Right renal pelvis (tissue), 4 donors: ENCODE measurements around the gene UBAP1L. TPM values are rescaled to one million over a fixed set of nuclear protein-coding genes. Genes with fewer than 3 reads are reported as not detected.
"Not testable (repeated sequence)": the region's sequence is repeated elsewhere in the genome, so short reads cannot be mapped to it uniquely, and the experiment has no call there.

Experiments used
- DNase-seq, 4 donors: peaks; one replicate each; pipeline ENCODE4 v3.0.0-alpha.2; 2013; ENCODE audit warnings: low read depth in 4 of 4, low spot score in 3 of 4, missing footprints in 1 of 4
- polyA plus RNA-seq, 4 donors: library from polyadenylated mRNA; unstranded; fragments of 120-200 nt; gene quantifications; one replicate each; pipeline ENCODE4 v1.2.1, GENCODE V29; 2013; ENCODE audit not compliant: insufficient read length in 4 of 4

Gene UBAP1L
- polyA plus RNA-seq, 4 donors, result 3.0 to 5.7 (median 3.6) TPM

DNA sequence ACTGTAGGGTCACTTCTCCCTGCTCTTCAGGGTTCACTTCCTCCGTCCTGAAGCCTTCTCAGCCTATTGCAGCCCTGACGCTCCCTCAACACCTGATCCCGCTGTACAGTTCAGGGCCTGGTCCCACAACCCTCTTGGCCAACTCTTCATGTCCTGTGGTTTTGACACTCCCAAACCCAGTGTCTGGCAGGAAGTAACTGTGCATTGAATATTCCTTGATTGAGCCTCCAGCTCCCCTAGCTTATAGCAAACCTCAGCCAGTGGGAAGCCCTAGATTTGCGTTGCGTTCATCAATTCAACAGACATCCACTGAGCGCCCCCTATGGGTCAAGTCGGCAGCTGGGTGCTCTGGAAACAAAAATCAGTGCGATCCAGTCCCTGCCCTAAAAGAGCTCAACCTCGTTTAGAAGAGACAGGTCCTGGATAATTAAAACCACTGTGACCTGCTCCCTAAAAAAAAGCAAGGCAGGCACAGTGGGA lies 13.5 kb downstream of the UBAP1L start:
- peak; percentile 74 to 80 (median 78) for DNase-seq

GRCh38 chr15:65100442-65100841 lies 14.6 kb downstream of the UBAP1L start:
- DNase-seq, result no peak

GRCh38 chr15:65099801-65100200 lies 15.2 kb downstream of the UBAP1L start:
- not testable (repeated sequence) for DNase-seq

- no peak for DNase-seq
Observed at GRCh38 chr15:65099336-65099735, 15.7 kb downstream of the UBAP1L start.

DNA sequence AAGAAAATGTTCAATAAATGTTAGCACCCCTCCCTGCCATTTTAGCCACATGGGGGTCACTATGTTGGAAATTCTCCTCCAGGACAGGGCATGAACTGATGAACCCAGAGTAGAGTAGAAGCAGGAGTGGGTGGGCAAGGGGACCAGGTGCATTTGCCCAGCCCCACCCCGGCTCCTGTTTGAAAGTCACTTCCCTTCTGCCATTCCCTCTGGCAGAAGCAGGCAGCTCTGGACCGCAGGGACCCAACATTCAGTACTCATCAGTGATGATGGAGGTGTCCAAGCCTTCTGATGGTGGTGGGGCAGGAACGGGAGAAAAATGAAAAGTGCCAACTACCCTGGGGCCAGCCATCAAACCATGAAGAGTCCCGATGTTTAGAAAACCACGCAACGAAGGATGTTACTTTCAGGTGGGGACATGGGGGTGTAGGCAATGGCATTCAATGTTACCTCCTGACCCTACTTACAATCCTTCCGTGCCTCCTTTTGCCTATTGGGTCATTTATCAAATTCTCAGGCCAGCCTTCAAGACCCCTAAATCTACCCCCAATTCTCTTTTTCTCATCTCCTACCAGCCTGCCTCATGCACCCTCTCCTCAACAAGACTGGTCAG lies 17.2 kb downstream of the UBAP1L start:
- DNase-seq, result no peak

GRCh38 chr15:65096481-65097385 lies 18.3 kb downstream of the UBAP1L start:
- DNase-seq, result no peak

DNA sequence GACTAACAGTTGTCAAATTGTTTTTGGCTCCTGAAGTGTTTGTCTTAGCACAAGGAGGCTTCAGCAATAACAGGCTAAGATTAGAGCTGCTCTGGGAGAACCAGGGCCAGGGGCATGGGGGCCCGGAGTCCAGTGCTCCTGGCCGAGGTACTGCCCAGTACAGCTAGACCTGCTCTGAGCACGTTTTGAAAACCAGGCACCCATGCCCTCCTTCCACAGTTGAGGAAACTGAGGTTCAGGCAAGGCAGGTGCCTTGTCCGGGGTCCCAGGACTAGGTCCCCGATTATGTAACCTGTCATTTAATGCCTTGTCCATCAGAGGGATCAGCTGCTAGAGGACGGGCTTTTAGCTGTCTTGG lies 19.3 kb downstream of the UBAP1L start:
- DNase-seq, result no peak

GRCh38 chr15:65095011-65095746 lies 19.8 kb downstream of the UBAP1L start:
- no peak for DNase-seq

- no peak for DNase-seq
Observed at GRCh38 chr15:65094294-65094995, 20.6 kb downstream of the UBAP1L start.

- not testable (repeated sequence) for DNase-seq
Observed at GRCh38 chr15:65093793-65094170, 21.2 kb downstream of the UBAP1L start.

DNA sequence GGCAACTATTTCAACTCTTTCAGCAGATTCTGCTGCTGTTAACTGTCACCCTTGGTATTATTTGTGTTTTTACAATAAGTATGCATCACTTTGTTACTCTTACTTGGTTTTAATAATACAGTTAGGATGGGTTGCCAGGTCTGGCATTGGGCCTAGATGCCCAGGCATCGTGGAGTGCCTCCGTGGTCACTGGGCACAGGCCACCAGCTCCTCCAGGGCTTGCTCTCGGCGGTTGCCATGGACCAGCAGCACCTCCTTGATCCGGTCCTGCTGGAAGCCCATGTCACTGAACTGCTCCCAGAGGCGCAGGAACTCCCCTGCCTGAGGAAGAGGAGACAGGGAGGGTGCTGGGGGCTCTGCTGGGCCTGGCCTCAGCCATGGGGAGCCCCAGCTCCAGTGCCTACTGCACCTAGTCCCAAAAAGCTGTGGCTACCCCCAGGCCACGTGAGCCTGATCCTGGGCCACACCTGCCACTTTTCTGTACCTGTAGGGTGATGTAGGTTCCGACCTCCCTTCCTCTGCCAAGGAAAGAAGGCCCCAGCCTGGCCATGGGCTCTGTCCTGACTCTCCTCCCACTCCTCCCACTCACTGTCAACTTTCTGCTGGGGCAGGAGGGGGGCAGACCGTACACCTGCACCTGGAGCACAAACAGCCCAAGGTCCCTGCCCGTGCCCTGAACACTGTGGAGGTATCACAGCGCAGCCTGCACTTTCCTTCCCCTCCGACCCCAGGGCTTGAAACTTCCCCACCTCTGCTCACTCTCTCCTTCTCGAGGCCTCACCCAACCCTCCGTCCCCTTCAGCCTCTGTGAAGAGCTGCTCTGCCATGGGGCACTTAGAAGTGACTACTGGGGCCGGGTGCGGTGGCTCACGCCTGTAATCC lies 21.8 kb downstream of the UBAP1L start:
- no peak for DNase-seq

DNA sequence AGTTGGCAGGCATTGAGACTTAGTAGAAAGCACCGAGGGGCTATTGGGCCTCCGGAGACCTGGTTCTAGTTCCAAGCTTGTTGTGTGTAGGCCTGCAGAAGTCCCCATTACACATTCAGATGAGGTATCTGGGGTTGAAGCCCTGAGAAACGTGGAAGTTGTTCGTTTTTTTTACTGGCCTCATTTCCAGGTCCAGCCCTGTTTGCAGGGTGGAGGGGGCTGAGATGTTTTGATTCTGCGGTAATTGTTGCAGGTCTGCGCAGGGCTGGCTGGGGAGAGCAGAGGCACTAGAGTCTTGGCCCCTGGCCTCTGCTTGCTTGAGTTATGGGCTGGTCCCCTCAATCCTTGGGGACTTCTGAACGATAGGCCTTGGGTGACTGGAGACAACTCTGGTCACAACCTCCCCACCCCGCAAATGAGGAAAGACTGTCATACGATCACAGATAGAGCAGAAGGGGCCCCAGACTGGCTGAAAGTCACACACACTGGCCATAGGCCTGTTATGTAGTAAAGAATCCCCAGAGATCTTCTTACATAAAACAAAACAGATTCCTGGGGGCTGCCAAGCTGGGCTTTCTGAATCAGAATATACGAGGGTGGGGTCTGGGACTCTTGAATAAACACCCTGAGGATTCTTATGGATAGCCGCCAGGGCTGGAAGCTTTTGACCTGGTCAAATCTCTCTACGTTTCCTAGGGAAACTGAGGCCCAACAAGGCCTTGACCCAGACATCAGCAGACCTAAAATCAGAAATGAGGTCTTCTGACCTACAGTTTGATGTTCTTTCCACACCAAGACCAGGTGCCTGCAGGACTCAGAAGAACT lies 22.8 kb downstream of the UBAP1L start:
- no peak for DNase-seq

DNA sequence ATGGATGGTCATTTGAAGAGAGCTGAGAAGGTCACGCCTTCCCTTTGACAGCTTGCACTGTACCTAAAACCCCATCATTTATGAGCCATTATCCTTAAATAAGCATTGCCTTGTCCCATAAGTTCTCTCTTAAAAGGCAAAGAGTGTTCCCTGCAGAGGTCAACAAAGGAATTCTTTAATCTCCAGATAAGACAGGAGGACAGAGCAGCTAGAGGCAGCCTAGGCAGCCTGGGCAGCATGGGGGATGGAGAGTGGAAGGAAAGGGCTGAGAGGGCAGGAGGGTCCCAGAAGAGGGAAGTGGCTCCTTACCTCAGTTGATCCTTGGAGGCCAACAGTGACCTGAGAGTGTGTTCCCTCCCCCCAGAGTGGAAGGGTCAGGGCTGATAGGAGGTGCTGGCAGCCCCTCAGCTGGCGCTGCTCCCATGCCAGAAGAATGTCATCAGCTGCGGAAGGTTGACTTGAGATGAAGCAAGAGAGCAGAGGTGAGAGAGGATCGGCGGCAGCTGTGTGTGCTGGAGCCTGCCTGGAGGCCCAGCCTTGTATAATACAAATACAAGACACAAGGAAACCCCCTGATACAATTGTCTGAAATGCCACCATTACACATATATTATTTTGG lies 25.7 kb downstream of the UBAP1L start:
- DNase-seq, result no peak

GRCh38 chr15:65088643-65089021 lies 26.4 kb downstream of the UBAP1L start:
- no peak for DNase-seq

DNA sequence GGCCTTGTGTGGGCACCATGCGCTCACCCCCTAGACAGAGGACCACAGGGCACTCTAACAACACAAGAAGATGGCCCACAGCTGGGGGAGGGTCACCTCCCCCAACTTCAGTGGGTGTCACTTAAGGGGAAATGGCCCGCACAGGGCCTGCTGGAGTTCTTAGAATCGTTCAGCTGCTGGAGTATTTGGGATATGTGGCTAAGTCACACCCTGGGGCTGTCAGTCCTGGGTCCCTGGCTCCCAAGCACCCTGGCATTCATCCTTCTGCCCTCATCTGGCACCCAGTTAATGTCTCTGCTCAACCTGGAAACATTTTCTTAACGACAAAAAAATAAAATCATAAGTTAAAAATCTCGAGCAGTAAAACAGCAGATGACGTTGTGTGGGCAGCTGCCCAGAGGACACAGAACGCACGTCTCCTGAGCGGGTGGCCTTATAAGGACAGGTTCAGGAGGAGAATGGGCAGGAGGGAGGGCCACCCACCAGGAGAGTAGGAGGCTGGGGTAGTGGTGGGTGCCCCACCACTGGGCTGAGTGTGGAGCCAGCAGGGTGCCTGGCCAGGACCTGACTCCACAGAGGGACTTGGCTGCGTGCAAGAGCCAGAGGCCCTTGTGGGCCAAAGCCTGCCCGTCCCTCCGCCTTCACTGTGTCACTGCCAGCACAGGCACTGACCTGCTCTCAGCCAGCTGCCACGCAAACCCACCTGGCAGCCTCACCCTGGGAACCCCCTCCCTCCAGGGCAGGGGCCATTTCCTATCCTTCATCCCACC lies 26.9 kb downstream of the UBAP1L start:
- no peak for DNase-seq

- DNase-seq, result no peak
Observed at GRCh38 chr15:65087411-65087810, 27.6 kb downstream of the UBAP1L start.

DNA sequence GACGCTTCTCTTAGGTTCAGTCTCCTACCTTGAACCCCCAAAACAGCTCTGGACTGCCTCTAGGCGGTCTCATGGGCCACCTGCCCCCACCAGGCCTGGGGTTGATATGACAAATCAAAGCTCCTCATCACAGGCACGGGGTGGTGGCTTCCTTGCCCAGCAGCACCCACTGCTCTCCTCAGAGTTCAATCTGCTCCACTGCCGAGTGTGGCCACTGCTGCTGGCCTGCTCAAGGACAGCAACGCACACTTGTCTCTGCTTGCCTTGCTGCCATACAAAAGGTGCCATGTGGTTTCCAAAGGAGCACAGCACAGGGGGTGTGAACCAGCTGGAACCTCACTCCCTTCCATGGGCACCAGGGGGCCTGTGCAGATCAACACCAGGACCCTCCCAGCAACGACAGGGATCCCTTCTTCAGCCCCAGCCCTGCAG lies 28.3 kb downstream of the UBAP1L start:
- DNase-seq, result no peak
